ENCODE data around the gene NKAIN4.

DNA sequence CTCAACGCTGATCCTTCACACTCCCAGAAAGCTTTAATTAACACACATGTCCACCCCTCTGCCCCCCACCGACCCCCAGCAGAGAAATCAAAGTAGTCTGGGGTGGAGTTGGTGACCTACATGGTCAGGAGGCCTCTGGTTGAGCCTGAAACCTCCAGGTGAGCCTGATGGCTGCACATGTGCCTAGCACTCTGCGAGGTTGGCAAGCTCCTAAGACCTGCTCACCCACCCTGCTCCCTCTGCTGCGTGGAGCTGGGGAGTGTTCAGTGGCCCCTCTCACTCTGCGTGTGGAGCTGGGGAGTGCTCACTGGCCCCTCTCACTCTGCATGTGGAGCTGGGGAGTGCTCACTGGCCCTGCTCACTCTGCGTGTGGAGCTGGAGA, 30.4 kb downstream of the NKAIN4 start:
- TF ChIP-seq, protein P1, sequence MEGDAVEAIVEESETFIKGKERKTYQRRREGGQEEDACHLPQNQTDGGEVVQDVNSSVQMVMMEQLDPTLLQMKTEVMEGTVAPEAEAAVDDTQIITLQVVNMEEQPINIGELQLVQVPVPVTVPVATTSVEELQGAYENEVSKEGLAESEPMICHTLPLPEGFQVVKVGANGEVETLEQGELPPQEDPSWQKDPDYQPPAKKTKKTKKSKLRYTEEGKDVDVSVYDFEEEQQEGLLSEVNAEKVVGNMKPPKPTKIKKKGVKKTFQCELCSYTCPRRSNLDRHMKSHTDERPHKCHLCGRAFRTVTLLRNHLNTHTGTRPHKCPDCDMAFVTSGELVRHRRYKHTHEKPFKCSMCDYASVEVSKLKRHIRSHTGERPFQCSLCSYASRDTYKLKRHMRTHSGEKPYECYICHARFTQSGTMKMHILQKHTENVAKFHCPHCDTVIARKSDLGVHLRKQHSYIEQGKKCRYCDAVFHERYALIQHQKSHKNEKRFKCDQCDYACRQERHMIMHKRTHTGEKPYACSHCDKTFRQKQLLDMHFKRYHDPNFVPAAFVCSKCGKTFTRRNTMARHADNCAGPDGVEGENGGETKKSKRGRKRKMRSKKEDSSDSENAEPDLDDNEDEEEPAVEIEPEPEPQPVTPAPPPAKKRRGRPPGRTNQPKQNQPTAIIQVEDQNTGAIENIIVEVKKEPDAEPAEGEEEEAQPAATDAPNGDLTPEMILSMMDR (IDR thresholded peaks at IDR 0.05; ENCODE audit: poor library complexity): no peak
- no peak for TF ChIP-seq EZH2phosphoT487 (IDR thresholded peaks at IDR 0.05; ENCODE audit: low read depth, severe bottlenecking, unreplicated experiment)
- no peak for TF ChIP-seq EZH2 (IDR thresholded peaks at IDR 0.05; ENCODE audit: borderline replicate concordance)
